Tibial artery (tissue), 4 donors: ENCODE results near the gene CRYBA1.

Experiments used
- DNase-seq, 2 donors: peaks; one replicate each; pipeline ENCODE4 v3.0.0-alpha.2; 2019
- H3K27ac ChIP-seq, 2 donors: fragments of 200-600 bp; sonication (generic) in 1 of 2; 1 replicate in 1 of 2; 2 replicates in 1 of 2; pipeline ENCODE4 v1.5.1; 2018 to 2019; ENCODE audit warnings: mild to moderate bottlenecking in 1 of 2
- H3K27me3 ChIP-seq, 2 donors: fragments of 200-600 bp; sonication (generic) in 1 of 2; one replicate each; pipeline versions ENCODE4 v1.5.1 to v1.6.0; 2016 to 2019
- H3K36me3 ChIP-seq, 3 donors: fragments of 200-600 bp; sonication (generic) in 2 of 3; one replicate each; pipeline ENCODE4 v1.5.1; 2016 to 2019; ENCODE audit warnings: mild to moderate bottlenecking in 2 of 3
- H3K4me1 ChIP-seq, 4 donors: fragments of 200-600 bp; sonication (generic) in 2 of 4; 1 replicate in 3 of 4; 2 replicates in 1 of 4; pipeline ENCODE4 v1.5.1; 2016 to 2019
- H3K4me3 ChIP-seq, 2 donors: fragments of 200-600 bp; sonication (generic) in 1 of 2; 1 replicate in 1 of 2; 2 replicates in 1 of 2; pipeline ENCODE4 v1.5.1; 2018 to 2019; ENCODE audit warnings: mild to moderate bottlenecking in 2 of 2
- H3K9me3 ChIP-seq, 3 donors: fragments of 200-600 bp; sonication (generic) in 1 of 3; one replicate each; pipeline ENCODE4 v1.5.1; 2016 to 2019
- intact Hi-C: fragments of 100-400 bp; cut with DNase I; formaldehyde crosslinking; loops from one replicate; pipeline ENCODE4 v1.15.0; 2023; ENCODE audit warnings: low total_unique reads
- TF ChIP-seq, protein P1 (sequence below), 2 experiments: fragments of 200-600 bp in 1 of 2; fragments of 450-650 bp in 1 of 2; IDR thresholded peaks; one replicate each; pipeline ENCODE4 v1.5.1; 2017 to 2019; ENCODE audit warnings: antibody characterized with exemption in 2 of 2, mild to moderate bottlenecking in 1 of 2, moderate library complexity in 1 of 2

The CRYBA1 gene

DNA sequence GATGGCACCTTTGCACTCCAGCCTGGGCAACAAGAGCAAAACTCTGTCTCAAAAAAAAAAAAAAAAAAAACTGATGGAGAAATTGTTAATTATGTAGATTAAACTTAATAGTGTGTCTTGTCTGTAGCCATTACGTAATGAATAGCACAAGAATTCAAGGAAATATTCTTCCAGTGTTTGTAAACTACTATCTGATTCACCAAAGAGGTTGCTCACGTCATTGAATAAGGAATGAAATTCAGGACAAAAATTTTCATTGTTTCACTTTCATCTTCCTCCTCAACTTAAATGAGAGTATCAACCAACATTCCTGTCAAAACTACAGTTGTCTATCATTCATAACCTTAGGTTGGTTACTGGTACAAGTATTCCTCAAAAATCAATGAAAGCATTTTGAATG is 35.8 kb upstream of the CRYBA1 start:
- no peak for DNase-seq
- Histone ChIP-seq H3K4me3 (no peak overlapping the region), H3K36me3 (no peaks in the 10 kb centered on the region), H3K27me3 (peaks cover 0 to 6% of the 10 kb centered on the region in 2 donors), H3K4me1 (no peaks in the 10 kb centered on the region), H3K9me3 (no peaks in the 10 kb centered on the region), H3K27ac (no peak overlapping the region)
- TF ChIP-seq, protein P1, sequence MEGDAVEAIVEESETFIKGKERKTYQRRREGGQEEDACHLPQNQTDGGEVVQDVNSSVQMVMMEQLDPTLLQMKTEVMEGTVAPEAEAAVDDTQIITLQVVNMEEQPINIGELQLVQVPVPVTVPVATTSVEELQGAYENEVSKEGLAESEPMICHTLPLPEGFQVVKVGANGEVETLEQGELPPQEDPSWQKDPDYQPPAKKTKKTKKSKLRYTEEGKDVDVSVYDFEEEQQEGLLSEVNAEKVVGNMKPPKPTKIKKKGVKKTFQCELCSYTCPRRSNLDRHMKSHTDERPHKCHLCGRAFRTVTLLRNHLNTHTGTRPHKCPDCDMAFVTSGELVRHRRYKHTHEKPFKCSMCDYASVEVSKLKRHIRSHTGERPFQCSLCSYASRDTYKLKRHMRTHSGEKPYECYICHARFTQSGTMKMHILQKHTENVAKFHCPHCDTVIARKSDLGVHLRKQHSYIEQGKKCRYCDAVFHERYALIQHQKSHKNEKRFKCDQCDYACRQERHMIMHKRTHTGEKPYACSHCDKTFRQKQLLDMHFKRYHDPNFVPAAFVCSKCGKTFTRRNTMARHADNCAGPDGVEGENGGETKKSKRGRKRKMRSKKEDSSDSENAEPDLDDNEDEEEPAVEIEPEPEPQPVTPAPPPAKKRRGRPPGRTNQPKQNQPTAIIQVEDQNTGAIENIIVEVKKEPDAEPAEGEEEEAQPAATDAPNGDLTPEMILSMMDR (IDR thresholded peaks at IDR 0.05): no peak
- intact Hi-C loops: no loop called here

DNA sequence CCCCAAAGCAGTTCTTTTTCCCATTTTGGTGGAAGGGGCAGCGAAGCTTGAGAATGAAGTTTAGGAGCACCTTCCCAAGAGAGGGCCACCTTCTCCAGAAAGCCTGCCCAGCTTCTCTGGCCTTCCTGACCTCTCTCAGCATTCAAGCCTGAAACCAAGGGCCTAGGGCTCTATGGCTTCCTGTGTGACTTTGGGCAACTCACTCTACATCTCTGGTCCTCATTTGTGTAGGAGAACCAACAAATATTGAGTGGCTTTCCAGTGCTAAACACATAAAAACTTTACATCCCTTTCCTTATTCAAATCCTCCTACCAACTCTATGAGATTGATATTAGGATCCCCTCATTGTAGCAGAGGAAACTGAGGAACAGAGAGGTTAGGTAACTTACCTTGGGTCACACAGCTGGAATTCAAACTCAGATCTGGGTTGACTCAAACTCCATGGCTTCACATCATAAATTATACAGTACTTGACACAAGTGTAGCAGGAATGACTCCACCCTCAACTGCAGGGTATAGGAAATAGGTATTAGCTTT is 34.5 kb upstream of the CRYBA1 start:
- Histone ChIP-seq H3K36me3 (no peaks in the 10 kb centered on the region), H3K27me3 (no peaks in the 10 kb centered on the region), H3K4me1 (no peaks in the 10 kb centered on the region), H3K4me3 (no peak overlapping the region), H3K27ac (no peak overlapping the region), H3K9me3 (no peaks in the 10 kb centered on the region)
- intact Hi-C loops: no loop called here
- DNase-seq: no peak
- TF ChIP-seq, protein P1 (IDR thresholded peaks at IDR 0.05): no peak

DNA sequence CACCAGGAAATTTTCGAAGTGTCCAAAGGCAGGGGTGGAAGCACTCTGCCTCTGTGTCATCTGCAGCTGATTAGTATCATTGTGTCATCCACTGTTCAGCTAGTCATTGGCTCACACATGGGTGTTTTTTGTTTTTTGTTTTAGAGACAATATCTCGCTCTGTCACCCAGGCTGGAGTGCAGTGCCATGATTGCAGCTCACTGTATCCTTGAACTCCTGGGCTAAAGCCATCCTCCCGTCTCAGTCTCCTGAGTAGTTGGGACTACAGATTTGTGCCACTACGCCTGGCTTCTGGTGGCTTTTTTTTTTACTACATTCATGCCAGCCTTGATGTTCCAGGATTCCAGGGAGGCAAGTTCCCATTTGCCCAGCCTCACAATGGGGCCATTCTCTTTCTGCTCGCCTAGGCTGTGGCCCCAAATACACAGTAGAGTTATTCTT is 34.0 kb upstream of the CRYBA1 start:
- intact Hi-C loops: no loop called here
- TF ChIP-seq, protein P1 (IDR thresholded peaks at IDR 0.05): no peak
- DNase-seq: no peak

DNA sequence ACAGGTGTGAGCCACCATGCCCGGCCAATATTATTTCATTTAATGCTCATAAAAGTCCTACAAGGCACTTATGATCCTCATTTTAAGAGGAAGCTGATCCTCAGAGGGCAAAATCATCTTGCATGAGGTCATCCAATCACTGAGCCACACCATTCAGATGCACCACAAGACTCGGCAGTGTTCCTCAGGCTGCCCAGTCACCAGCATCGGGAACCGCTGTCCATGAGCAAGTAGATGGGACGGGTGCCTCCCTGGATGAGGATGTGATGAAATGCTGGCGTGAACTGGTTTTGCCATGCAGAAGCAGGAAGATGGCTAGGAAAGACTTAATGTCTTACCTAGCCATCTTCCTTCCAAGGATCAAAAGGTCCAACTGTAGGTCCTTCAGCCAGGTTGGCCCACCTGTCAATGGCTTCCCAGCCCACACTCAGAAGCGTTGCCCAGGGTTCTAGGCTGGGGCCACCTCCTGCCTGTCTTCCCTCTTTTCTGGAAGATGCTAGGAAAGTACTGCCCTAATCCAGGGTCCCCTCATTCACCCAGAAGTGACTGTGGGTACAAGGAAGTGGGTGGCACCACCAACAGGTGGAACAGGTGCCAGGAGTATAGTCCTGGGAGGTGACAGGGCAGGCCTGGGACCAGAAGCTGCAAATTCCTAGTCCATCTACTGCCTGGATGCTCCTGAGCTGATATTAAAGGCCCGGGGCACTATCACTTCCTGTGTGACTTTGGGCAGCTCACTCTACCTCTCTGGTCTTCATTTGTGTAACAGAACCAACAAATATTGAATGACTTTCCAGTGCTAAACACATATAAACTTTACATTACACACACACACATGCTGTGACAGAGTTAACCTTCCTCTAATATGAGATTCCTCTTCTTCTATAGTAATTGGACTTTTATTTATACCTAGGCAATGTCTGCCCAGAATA is 32.2 kb upstream of the CRYBA1 start:
- H3K27me3 ChIP-seq: no peaks in the 10 kb centered on the region
- intact Hi-C loops: loop anchor here (5.0 kb wide), 1 partner anchor 78 kb away; the partner anchor contains the start of gene NUFIP2
- peaks cover 0 to 5% (median 2%) of the 10 kb centered on the region in 4 donors for H3K4me1 ChIP-seq
- no peak for DNase-seq
- no peaks in the 10 kb centered on the region for H3K36me3 ChIP-seq
- no peak overlapping the region for H3K27ac ChIP-seq
- H3K4me3 ChIP-seq: no peak overlapping the region
- TF ChIP-seq, protein P1 (IDR thresholded peaks at IDR 0.05): no peak
- no peaks in the 10 kb centered on the region for H3K9me3 ChIP-seq

More for the DNA sequence above, 34.0 kb upstream of the CRYBA1 start:
- Histone ChIP-seq H3K9me3 (no peaks in the 10 kb centered on the region), H3K27ac (no peak overlapping the region), H3K36me3 (no peaks in the 10 kb centered on the region), H3K4me3 (no peak overlapping the region), H3K27me3 (no peaks in the 10 kb centered on the region), H3K4me1 (no peaks in the 10 kb centered on the region)

DNA sequence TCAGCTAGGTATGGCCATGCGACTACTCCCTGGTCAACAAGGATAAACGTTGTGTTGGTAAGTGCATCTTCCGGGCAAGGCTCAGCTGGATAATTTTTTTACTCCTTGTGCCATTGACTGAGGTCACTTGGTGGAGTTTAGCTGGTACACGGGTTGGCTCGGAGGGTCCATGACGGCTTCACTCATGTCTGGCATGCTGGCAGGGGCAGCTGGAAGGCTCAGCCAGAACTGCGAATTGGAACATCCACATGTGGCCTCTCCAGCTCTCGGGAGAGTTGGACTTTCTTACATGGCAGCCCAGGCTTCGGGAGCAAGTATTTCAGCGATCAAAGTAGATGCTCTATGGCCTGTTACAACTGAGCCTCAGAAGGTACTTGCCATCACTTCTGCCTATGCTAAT is 31.5 kb upstream of the CRYBA1 start:
- TF ChIP-seq, protein P1 (IDR thresholded peaks at IDR 0.05): no peak
- Histone ChIP-seq H3K27ac (no peak overlapping the region), H3K36me3 (no peaks in the 10 kb centered on the region), H3K4me3 (no peak overlapping the region), H3K4me1 (peaks cover 0 to 9% (median 3%) of the 10 kb centered on the region in 4 donors), H3K9me3 (no peaks in the 10 kb centered on the region), H3K27me3 (no peaks in the 10 kb centered on the region)
- intact Hi-C loops: loop anchor here (5.0 kb wide), 1 partner anchor 77 kb away; the partner anchor contains the start of gene NUFIP2
- no peak for DNase-seq
